Tibial nerve (tissue), 4 donors: Measurements from ENCODE around the gene DNM1L. TPM values are rescaled to one million over a fixed set of nuclear protein-coding genes. Genes with fewer than 3 reads are reported as not detected.

Source experiments
- DNase-seq, 2 donors: peaks; one replicate each; pipeline ENCODE4 v3.0.0-alpha.2; 2019; ENCODE audit warnings: low spot score in 2 of 2
- H3K27ac ChIP-seq, 4 donors: fragments of 200-600 bp; sonication (generic) in 3 of 4; one replicate each; pipeline ENCODE4 v1.5.1; 2017 to 2019; ENCODE audit warnings: mild to moderate bottlenecking in 1 of 4
- H3K27me3 ChIP-seq, 2 donors: fragments of 200-600 bp; sonication (generic) in 1 of 2; one replicate each; pipeline versions ENCODE4 v1.5.1 to v1.6.0; 2017 to 2019
- H3K36me3 ChIP-seq, 3 donors: fragments of 200-600 bp; sonication (generic); one replicate each; pipeline ENCODE4 v1.5.1; 2018 to 2019
- H3K4me1 ChIP-seq, 4 donors: fragments of 200-600 bp; sonication (generic) in 3 of 4; one replicate each; pipeline ENCODE4 v1.5.1; 2017 to 2019
- H3K4me3 ChIP-seq, 4 donors: fragments of 200-600 bp; sonication (generic) in 3 of 4; one replicate each; pipeline ENCODE4 v1.5.1; 2017 to 2019; ENCODE audit warnings: mild to moderate bottlenecking in 1 of 4, moderate library complexity in 1 of 4
- H3K9me3 ChIP-seq, 4 donors: fragments of 200-600 bp; sonication (generic) in 3 of 4; one replicate each; pipeline ENCODE4 v1.5.1; 2017 to 2019
- EP300 ChIP-seq, 2 donors: sonication (generic); formaldehyde crosslinking; IDR thresholded peaks; one replicate each; pipeline ENCODE4 v1.6.1; 2017; ENCODE audit warnings: antibody characterized with exemption in 2 of 2, mild to moderate bottlenecking in 1 of 2
- POLR2A ChIP-seq, 2 donors: fragments of 450-650 bp; IDR thresholded peaks; one replicate each; pipeline ENCODE4 v1.6.1; 2017; ENCODE audit warnings: antibody characterized with exemption in 2 of 2, mild to moderate bottlenecking in 2 of 2, moderate library complexity in 2 of 2
- WGBS, 2 donors: methylation state at CpG; one replicate each; pipeline ENCODE4 v1.1.5; 2018; 5-methylcytosine and 5-hydroxymethylcytosine counted together
- total RNA-seq, 4 donors: library from RNA; depleted of rRNA; stranded (reverse); fragments of >200 nt; gene quantifications; one replicate each; pipeline ENCODE4 v1.1.0, GENCODE V29; 2016
- TF ChIP-seq, protein P1 (sequence below), 5 experiments: fragments of 200-600 bp in 3 of 5; fragments of 450-650 bp in 2 of 5; sonication (generic) in 3 of 5; IDR thresholded peaks; one replicate each; pipeline ENCODE4 v1.5.1; 2016 to 2019; ENCODE audit warnings: antibody characterized with exemption in 5 of 5, mild to moderate bottlenecking in 3 of 5, moderate library complexity in 2 of 5

The DNM1L gene
- total RNA-seq, 4 donors from 2014 or later, result 42.0 to 97.5 (median 59.1) TPM

- no peak for DNase-seq
- Histone ChIP-seq H3K9me3 (no peaks in the 10 kb centered on the region), H3K4me3 (no peak overlapping the region), H3K27me3 (no peaks in the 10 kb centered on the region), H3K27ac (peak overlapping the region in 2 of 4 donors; percentile 93 to 97), H3K36me3 (no peaks in the 10 kb centered on the region), H3K4me1 (peaks cover 0 to 17% (median 12%) of the 10 kb centered on the region in 4 donors)
- WGBS, 2 donors, result 81 to 88% methylated on average over 11 of the region's 11 CpGs
- no peak for TF ChIP-seq EP300 (IDR thresholded peaks at IDR 0.05)
- TF ChIP-seq, protein P1, sequence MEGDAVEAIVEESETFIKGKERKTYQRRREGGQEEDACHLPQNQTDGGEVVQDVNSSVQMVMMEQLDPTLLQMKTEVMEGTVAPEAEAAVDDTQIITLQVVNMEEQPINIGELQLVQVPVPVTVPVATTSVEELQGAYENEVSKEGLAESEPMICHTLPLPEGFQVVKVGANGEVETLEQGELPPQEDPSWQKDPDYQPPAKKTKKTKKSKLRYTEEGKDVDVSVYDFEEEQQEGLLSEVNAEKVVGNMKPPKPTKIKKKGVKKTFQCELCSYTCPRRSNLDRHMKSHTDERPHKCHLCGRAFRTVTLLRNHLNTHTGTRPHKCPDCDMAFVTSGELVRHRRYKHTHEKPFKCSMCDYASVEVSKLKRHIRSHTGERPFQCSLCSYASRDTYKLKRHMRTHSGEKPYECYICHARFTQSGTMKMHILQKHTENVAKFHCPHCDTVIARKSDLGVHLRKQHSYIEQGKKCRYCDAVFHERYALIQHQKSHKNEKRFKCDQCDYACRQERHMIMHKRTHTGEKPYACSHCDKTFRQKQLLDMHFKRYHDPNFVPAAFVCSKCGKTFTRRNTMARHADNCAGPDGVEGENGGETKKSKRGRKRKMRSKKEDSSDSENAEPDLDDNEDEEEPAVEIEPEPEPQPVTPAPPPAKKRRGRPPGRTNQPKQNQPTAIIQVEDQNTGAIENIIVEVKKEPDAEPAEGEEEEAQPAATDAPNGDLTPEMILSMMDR (IDR thresholded peaks at IDR 0.05), result no peak
- TF ChIP-seq POLR2A (IDR thresholded peaks at IDR 0.05), result no peak
These were observed 2.2 kb downstream of the DNM1L start for GRCh38 chr12:32681272-32681671.

DNA sequence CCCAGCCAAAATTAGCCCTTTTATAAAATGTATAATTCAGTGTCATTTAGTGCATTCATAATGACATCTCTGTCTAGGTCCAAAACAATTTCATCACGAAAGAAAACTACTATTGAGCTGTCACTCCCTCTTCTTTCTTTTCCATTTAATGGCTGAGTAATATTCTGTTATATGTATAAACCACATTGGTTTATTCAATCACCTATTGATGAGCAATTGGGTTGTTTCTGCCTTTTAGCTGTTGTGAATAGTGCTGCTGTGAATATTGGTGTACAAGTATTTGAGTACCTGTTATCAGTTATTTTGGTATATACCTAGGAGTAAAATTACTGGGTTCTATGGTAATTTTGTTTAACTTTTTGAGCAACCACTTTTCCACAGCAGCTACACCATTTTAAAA is 7.2 kb downstream of the DNM1L start:
- 61 to 91% methylated on average over 1 of the region's 1 CpG for WGBS, 2 donors
- H3K36me3 ChIP-seq, result no peaks in the 10 kb centered on the region
- no peak overlapping the region for H3K27ac ChIP-seq
- H3K9me3 ChIP-seq, result no peaks in the 10 kb centered on the region
- H3K4me1 ChIP-seq, result peaks cover 0 to under 1% (median 0%) of the 10 kb centered on the region in 4 donors
- no peak overlapping the region for H3K4me3 ChIP-seq
- no peak for TF ChIP-seq EP300 (IDR thresholded peaks at IDR 0.05)
- TF ChIP-seq, protein P1 (IDR thresholded peaks at IDR 0.05), result no peak
- no peak for TF ChIP-seq POLR2A (IDR thresholded peaks at IDR 0.05)
- H3K27me3 ChIP-seq, result no peaks in the 10 kb centered on the region
- no peak for DNase-seq

DNA sequence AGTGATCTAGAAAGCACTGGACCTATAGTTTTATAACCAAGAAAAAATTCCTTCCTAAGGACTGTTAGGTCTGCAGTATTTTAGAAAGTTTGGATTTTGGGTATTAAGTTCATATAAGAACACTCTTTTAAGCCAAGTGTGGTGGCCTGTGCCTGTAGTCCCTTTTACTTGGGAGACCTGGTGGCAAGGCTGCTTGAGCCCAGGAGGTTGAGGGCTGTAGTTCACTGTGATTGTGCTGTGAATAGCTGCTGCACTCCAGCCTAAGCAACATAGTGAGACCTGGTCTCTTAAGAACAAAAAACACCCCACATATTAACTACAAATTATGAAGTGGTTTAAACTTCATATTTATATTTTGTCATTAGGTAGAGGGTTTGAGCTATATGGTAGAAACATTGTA is 9.7 kb downstream of the DNM1L start:
- TF ChIP-seq POLR2A (IDR thresholded peaks at IDR 0.05) (no peak), EP300 (IDR thresholded peaks at IDR 0.05) (no peak)
- TF ChIP-seq, protein P1 (IDR thresholded peaks at IDR 0.05), result no peak
- Histone ChIP-seq H3K9me3 (no peaks in the 10 kb centered on the region), H3K36me3 (no peaks in the 10 kb centered on the region), H3K4me1 (no peaks in the 10 kb centered on the region), H3K4me3 (no peak overlapping the region), H3K27ac (no peak overlapping the region), H3K27me3 (no peaks in the 10 kb centered on the region)
- DNase-seq, result no peak

DNA sequence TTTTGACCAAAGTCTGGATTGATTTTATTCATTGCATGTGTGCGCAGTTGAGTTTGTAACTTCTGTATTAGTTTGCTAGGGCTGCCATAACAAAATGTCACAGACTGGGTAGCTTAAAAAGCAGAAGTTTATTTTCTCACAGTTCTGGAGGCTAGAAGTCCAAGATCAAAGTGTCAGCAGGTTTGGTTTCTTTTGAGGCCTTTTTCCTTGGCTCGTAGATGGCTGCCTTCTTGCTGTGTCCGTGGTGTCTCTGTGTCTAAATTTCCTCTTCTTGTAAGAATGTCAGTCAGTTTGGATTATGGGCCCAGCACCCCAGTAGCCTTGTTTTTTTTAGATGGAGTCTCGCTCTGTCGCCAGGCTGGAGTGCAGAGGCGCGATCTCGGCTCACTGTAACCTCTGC is 11.8 kb downstream of the DNM1L start:
- Histone ChIP-seq H3K4me3 (no peak overlapping the region), H3K9me3 (no peaks in the 10 kb centered on the region), H3K4me1 (no peaks in the 10 kb centered on the region), H3K36me3 (peaks cover 0 to 10% (median 0%) of the 10 kb centered on the region in 3 donors), H3K27ac (no peak overlapping the region), H3K27me3 (no peaks in the 10 kb centered on the region)
- no peak for TF ChIP-seq POLR2A (IDR thresholded peaks at IDR 0.05)
- no peak for TF ChIP-seq EP300 (IDR thresholded peaks at IDR 0.05)
- TF ChIP-seq, protein P1 (IDR thresholded peaks at IDR 0.05), result no peak
- 85 to 96% methylated on average over 8 of the region's 8 CpGs for WGBS, 2 donors
- no peak for DNase-seq

- Histone ChIP-seq H3K27me3 (no peaks in the 10 kb centered on the region), H3K4me3 (no peak overlapping the region), H3K9me3 (no peaks in the 10 kb centered on the region), H3K36me3 (peaks cover 0 to 13% (median 0%) of the 10 kb centered on the region in 3 donors), H3K27ac (no peak overlapping the region), H3K4me1 (no peaks in the 10 kb centered on the region)
- no peak for TF ChIP-seq POLR2A (IDR thresholded peaks at IDR 0.05)
- TF ChIP-seq, protein P1 (IDR thresholded peaks at IDR 0.05), result no peak
- no peak for TF ChIP-seq EP300 (IDR thresholded peaks at IDR 0.05)
- DNase-seq, result no peak
- 83 to 89% methylated on average over 1 of the region's 1 CpG for WGBS, 2 donors
These were observed 13.3 kb downstream of the DNM1L start for GRCh38 chr12:32692358-32692757.
